K562 (cell line): ENCODE measurements around the gene SND1. TPM values are rescaled to one million over a fixed set of nuclear protein-coding genes. Genes with fewer than 3 reads are reported as not detected.

Experiments
- ATAC-seq: fragments of 200-7000 bp; cut with Tn5 transposase; 3 replicates; pipeline ENCODE4 v1.9.1; 2020; ENCODE audit warnings: moderate library complexity
- BruUV-seq: library from RNA; stranded (reverse); fragments of 400-500 nt; replicated peaks from 2 replicates; lab custom pipeline; 2021; lab: Mats Ljungman, UMichigan
- CTCF ChIA-PET: fragments of 300-600 bp; formaldehyde crosslinking; extraction: SDS; loops from one replicate; lab custom pipeline; 2021; ENCODE audit warnings: low intra/inter-chr PET ratio; lab: Yijun Ruan, JAX
- POLR2A ChIA-PET: fragments of 300-600, 350-650 bp; sonication (Branson Sonifier 250); formaldehyde crosslinking; extraction: SDS; loops from one replicate; lab custom pipeline; 2021; ENCODE audit warnings: antibody characterized with exemption, inconsistent platforms; lab: Yijun Ruan, JAX
- DNase-seq, 4 experiments: peaks; one replicate each; pipeline versions ENCODE4 v3.0.0 to v3.0.0-alpha.2; 2011 to 2018; ENCODE audit warnings: low spot score in 3 of 4, mixed read lengths in 3 of 4; ENCODE audit errors: extremely low read depth in 1 of 4
- FAIRE-seq: peaks from 2 replicates; lab custom pipeline; 2011; peaks lifted over from hg19 to GRCh38; lab: Jason Lieb, UNC
- H2AFZ ChIP-seq: 2 replicates; pipeline ENCODE4 v1.6.0; 2011; ENCODE audit warnings: low read depth, low read length, control low read depth, inconsistent platforms
- H3K27ac ChIP-seq: fragments of 200-600 bp; 3 replicates; pipeline ENCODE4 v1.8.0; 2011; ENCODE audit warnings: low read depth, mild to moderate bottlenecking, control low read depth, inconsistent platforms, low read length, moderate library complexity, mixed read lengths; ENCODE audit errors: extremely low read depth
- H3K27me3 ChIP-seq, 2 experiments: fragments of 300-600 bp in 1 of 2; 2 replicates in 1 of 2; 3 replicates in 1 of 2; pipeline versions ENCODE4 v1.6.0 to v1.8.0; 2011; ENCODE audit warnings: inconsistent platforms in 2 of 2, low read length in 2 of 2, mild to moderate bottlenecking in 1 of 2, mixed read lengths in 1 of 2, moderate library complexity in 1 of 2; ENCODE audit not compliant: control insufficient read depth in 2 of 2, insufficient read depth in 2 of 2
- H3K36me3 ChIP-seq: fragments of 300-600 bp; 3 replicates; pipeline ENCODE4 v1.8.0; 2011; ENCODE audit warnings: mild to moderate bottlenecking, low read length, inconsistent platforms; ENCODE audit not compliant: control insufficient read depth, insufficient read depth
- H3K4me1 ChIP-seq, 2 experiments: fragments of 200-600 bp in 1 of 2; replicated peaks in 1 of 2; 2 replicates in 1 of 2; 3 replicates in 1 of 2; pipeline versions ENCODE4 v1.5.1 to v1.8.0; 2011; ENCODE audit warnings: inconsistent platforms in 2 of 2, low read length in 2 of 2, mild to moderate bottlenecking in 1 of 2, mixed read lengths in 1 of 2, moderate library complexity in 1 of 2; ENCODE audit not compliant: control insufficient read depth in 2 of 2, insufficient read depth in 2 of 2
- H3K4me2 ChIP-seq: 2 replicates; pipeline ENCODE4 v1.6.1; 2011; ENCODE audit warnings: low read length, control low read depth, inconsistent platforms, mixed read lengths; ENCODE audit not compliant: insufficient read depth
- H3K4me3 ChIP-seq: fragments of 200-600 bp; sonication (generic), shearing (Covaris generic); 2 replicates; pipeline ENCODE4 v1.5.1; 2016; ENCODE audit warnings: control low read depth, inconsistent platforms
- H3K79me2 ChIP-seq: fragments of 200-600 bp; 3 replicates; pipeline ENCODE4 v1.8.0; 2011; ENCODE audit warnings: low read length, inconsistent platforms; ENCODE audit not compliant: control insufficient read depth, insufficient read depth
- H3K9ac ChIP-seq, 2 experiments: 2 replicates each; pipeline versions ENCODE4 v1.6.0 to v1.6.1; 2011; ENCODE audit warnings: low read depth in 2 of 2, low read length in 2 of 2, control low read depth in 1 of 2, inconsistent platforms in 1 of 2, mild to moderate bottlenecking in 1 of 2, mixed read lengths in 1 of 2; ENCODE audit not compliant: insufficient read depth in 1 of 2
- H3K9me1 ChIP-seq: one replicate; pipeline ENCODE4 v1.6.0; 2011; ENCODE audit warnings: inconsistent platforms, mild to moderate bottlenecking, low read length, moderate library complexity; ENCODE audit not compliant: control insufficient read depth, insufficient read depth
- H3K9me3 ChIP-seq: replicated peaks from 2 replicates; pipeline ENCODE4 v1.5.1; 2011; ENCODE audit warnings: low read depth, low read length, inconsistent platforms; ENCODE audit not compliant: control insufficient read depth, insufficient read depth
- H4K20me1 ChIP-seq: replicated peaks from 2 replicates; pipeline ENCODE4 v1.6.1; 2011; ENCODE audit warnings: low read length, inconsistent platforms, mixed read lengths; ENCODE audit not compliant: control insufficient read depth, insufficient read depth
- ATF6 ChIP-seq: sonication (generic); formaldehyde crosslinking; IDR thresholded peaks from 2 replicates; pipeline ENCODE4 v1.4.0; 2020; ENCODE audit warnings: mild to moderate bottlenecking, missing genetic modification reagents
- ELF4 ChIP-seq: fragments of 450-650 bp; formaldehyde crosslinking; IDR thresholded peaks from 2 replicates; pipeline ENCODE4 v1.4.0; 2022; ENCODE audit warnings: missing genetic modification characterization
- FOSL1 ChIP-seq: fragments of 200-800 bp; sonication (Bioruptor generic); conservative IDR thresholded peaks from 2 replicates; pipeline ENCODE4 v1.6.1; 2016; ENCODE audit warnings: missing genetic modification characterization, missing compliant biosample characterization
- FOXA3 ChIP-seq, 2 experiments: fragments of 450-650 bp in 1 of 2; sonication (generic) in 1 of 2; formaldehyde crosslinking; IDR thresholded peaks in 1 of 2; conservative IDR thresholded peaks in 1 of 2; 2 replicates each; pipeline versions ENCODE4 v1.4.0 to v1.8.0; 2020 to 2022; ENCODE audit warnings: mild to moderate bottlenecking in 2 of 2, missing genetic modification reagents in 1 of 2
- FOXJ2 ChIP-seq: fragments of 200-800 bp; sonication (Bioruptor generic); IDR thresholded peaks from 2 replicates; pipeline ENCODE4 v1.6.1; 2016; ENCODE audit warnings: missing genetic modification characterization, missing compliant biosample characterization
- HDAC1 ChIP-seq, 2 experiments: fragments of 450-650 bp; IDR thresholded peaks; 2 replicates each; pipeline ENCODE4 v1.6.1; 2016 to 2017; ENCODE audit warnings: inconsistent platforms in 1 of 2, mild to moderate bottlenecking in 1 of 2, moderate library complexity in 1 of 2
- HMG20A ChIP-seq: fragments of 450-650 bp; formaldehyde crosslinking; conservative IDR thresholded peaks from 2 replicates; pipeline ENCODE4 v1.4.0; 2020; ENCODE audit warnings: mild to moderate bottlenecking, mixed read lengths
- HOXB6 ChIP-seq: fragments of 250-450 bp; sonication (Bioruptor Pico); IDR thresholded peaks from 2 replicates; pipeline ENCODE4 v1.5.1; 2022; ENCODE audit warnings: mild to moderate bottlenecking, borderline replicate concordance
- MBD1 ChIP-seq: fragments of 250-450 bp; sonication (Bioruptor Pico); IDR thresholded peaks from 2 replicates; pipeline ENCODE4 v1.8.0; 2022; ENCODE audit warnings: inconsistent platforms
- MEF2A ChIP-seq: IDR thresholded peaks from 2 replicates; pipeline ENCODE4 v1.6.1; 2011; ENCODE audit warnings: low read depth, mild to moderate bottlenecking, low read length, moderate library complexity; ENCODE audit not compliant: control insufficient read depth
- RFX1 ChIP-seq: fragments of 450-650 bp; IDR thresholded peaks from 2 replicates; pipeline ENCODE4 v1.6.1; 2016; ENCODE audit warnings: mild to moderate bottlenecking, moderate library complexity
- RHOXF2B ChIP-seq: fragments of 250-450 bp; sonication (Bioruptor Pico); conservative IDR thresholded peaks from 2 replicates; pipeline ENCODE4 v1.5.1; 2021
- STAT5A ChIP-seq: IDR thresholded peaks from 2 replicates; pipeline ENCODE4 v1.6.1; 2012; ENCODE audit warnings: low read length, inconsistent platforms, borderline replicate concordance
- XRCC5 ChIP-seq: fragments of 200-400 bp; formaldehyde crosslinking; IDR thresholded peaks from 2 replicates; pipeline ENCODE4 v1.6.1; 2017; ENCODE audit warnings: low read depth, mild to moderate bottlenecking, low read length
- WGBS: fragments of 100-300 bp; shearing (Covaris generic); methylation state at CpG from one replicate; pipeline ENCODE4 v1.1.6; 2016; ENCODE audit warnings: low coverage, mixed read lengths; ENCODE audit not compliant: insufficient coverage; ENCODE audit errors: missing lambda C conversion rate; 5-methylcytosine and 5-hydroxymethylcytosine counted together
- in situ Hi-C: fragments of 300-500 bp; cut with MboI; formaldehyde crosslinking; loops from 4 replicates; pipeline ENCODE4 v1.15.0; 2018; ENCODE audit warnings: inconsistent platforms, mixed read lengths
- intact Hi-C: fragments of 100-400 bp; cut with micrococcal nuclease; formaldehyde crosslinking; loops from 2 replicates; pipeline ENCODE4 v1.14.2; 2022
- polyA plus RNA-seq, 8 experiments: library from polyadenylated mRNA; depleted of rRNA in 4 of 8; stranded (reverse) in 5 of 8; unstranded in 3 of 8; fragments of >200 nt; fragmentation: Nextera tagmentation in 2 of 8; fragmentation: Illumina TruSeq in 1 of 8; extraction: Ambion mirVana in 2 of 8; extraction: Trizol in 1 of 8; gene quantifications; 2 replicates each; pipeline versions ENCODE4 v1.2.1 to v1.2.3, GENCODE V29; 2011 to 2014; ENCODE audit warnings: inconsistent platforms in 1 of 8, missing spikeins in 1 of 8
- total RNA-seq, 7 experiments: library from RNA; depleted of rRNA in 6 of 7; stranded (reverse); fragments of >200 nt in 6 of 7; fragmentation: Illumina TruSeq in 2 of 7; extraction: Trizol in 2 of 7; gene quantifications; 2 replicates each; pipeline versions ENCODE4 v1.2.1 to v1.2.3, GENCODE V29; 2011 to 2021; ENCODE audit warnings: low replicate concordance in 1 of 7

Gene SND1
- total and polyA plus RNA-seq, 9 of the 15 experiments (the other 6 are each of a cell fraction or from before 2014, with no cell fraction given), result 46.5 to 307 (median 191) TPM

GRCh38 chr7:127616724-127617123, 35.3 kb upstream of the SND1 start:
- Histone ChIP-seq H3K9ac (no peak overlapping the region), H3K36me3 (no peaks in the 10 kb centered on the region), H3K9me3 (no peaks in the 10 kb centered on the region), H3K9me1 (no peaks in the 10 kb centered on the region), H3K27ac (no peak overlapping the region), H3K79me2 (no peaks in the 10 kb centered on the region), H3K4me1 (no peaks in the 10 kb centered on the region), H3K27me3 (peaks cover 45 to 74% of the 10 kb centered on the region in 2 experiments), H4K20me1 (no peaks in the 10 kb centered on the region), H3K4me2 (no peak overlapping the region), H2AFZ (no peak overlapping the region), H3K4me3 (no peak overlapping the region)
- intact Hi-C loops, result no loop called here
- WGBS, result 2% methylated on average over 5 of the region's 5 CpGs
- DNase-seq (no peak), FAIRE-seq (no peak), ATAC-seq (no peak)
- BruUV-seq, result no TSS peak
- POLR2A ChIA-PET, result interaction anchor here (1.2 to 1.6 kb wide), 2 partner anchors 12 to 15 kb away, joined by 3 to 4 read pairs; no protein-coding TSS in a partner anchor
- in situ Hi-C loops, result no loop called here
- CTCF ChIA-PET, result no interaction called here
- TF ChIP-seq STAT5A (no peak), XRCC5 (no peak), RHOXF2B (CRISPR knock-in tag) (no peak), ATF6 (CRISPR knock-in tag) (no peak), HMG20A (CRISPR knock-in tag) (no peak), ELF4 (CRISPR knock-in tag) (no peak), HDAC1 (IDR thresholded peaks at IDR 0.05) (no peak), FOSL1 (no peak), RFX1 (no peak), FOXJ2 (tag) (no peak), HOXB6 (CRISPR knock-in tag) (no peak), MEF2A (no peak), FOXA3 (CRISPR knock-in tag; conservative IDR thresholded peaks at IDR 0.05 in 1 of 2, IDR thresholded peaks at IDR 0.05 in 1 of 2) (no peak), MBD1 (CRISPR knock-in tag) (no peak)
